T follicular helper cell (primary cell): ENCODE measurements around the gene LTF.

Source experiments
- DNase-seq: peaks from one replicate; pipeline ENCODE4 v3.0.0-alpha.2; 2020; ENCODE audit warnings: low read depth

The LTF gene

DNA sequence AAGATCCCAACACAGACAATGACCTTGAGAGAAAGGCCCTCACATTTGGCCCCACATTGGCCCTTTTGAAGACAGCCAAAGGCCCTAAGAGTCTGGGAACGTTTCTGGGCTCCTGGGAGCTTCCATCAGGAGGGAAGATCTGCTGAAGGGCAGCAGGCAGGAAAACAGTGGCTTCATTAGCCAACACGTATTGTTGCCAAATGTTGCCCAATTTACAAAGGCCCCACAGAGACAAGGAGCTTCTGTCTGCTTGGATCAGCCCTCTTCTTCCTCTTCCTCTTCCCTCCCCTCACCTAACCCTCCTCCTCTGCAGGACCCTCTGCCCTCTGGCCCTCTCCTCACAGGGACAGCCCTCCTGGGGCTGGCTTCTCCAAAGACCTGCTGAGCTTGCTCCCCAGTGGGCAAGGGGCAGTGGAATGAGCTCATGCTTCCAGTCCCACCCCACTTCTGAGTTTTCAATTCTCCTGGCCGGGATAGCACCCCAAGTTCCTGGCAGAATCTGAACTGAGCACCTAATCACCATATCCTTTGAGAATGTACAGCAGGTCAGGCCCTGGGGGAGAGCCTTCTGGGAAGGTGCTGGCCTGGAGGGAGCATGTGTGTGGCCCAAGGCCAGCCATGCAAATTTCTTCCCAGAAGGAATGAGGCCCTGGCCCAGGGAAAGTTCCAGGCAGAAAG is 5.1 kb upstream of the LTF start:
- DNase-seq = no peak

GRCh38 chr3:46468753-46469600 is 4.3 kb upstream of the LTF start:
- no peak for DNase-seq

GRCh38 chr3:46467562-46467961 is 2.9 kb upstream of the LTF start:
- DNase-seq = no peak

- DNase-seq = no peak
These were observed 2.2 kb upstream of the LTF start for GRCh38 chr3:46466871-46467403.

- DNase-seq = no peak
These were observed 1.6 kb upstream of the LTF start for GRCh38 chr3:46466273-46466672.

DNA sequence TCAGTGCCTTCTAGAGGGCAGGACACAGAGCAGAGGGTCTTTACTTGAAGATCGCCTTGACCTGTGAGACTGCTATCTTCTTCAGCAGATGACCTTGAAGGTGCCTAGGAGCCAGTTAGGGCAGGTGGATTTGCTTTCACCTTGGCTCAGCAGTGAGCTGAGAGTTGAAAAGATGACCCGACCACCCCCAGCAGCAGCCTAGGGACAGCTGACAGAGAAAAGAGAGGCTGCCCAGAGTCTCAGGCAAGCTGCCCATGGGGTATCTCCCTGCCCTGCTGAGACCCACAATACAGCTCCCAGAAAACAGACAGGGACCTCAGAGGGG is 453 bp upstream of the LTF start:
- DNase-seq = no peak

GRCh38 chr3:46463868-46464241 is 850 bp downstream of the LTF start:
- DNase-seq = no peak

GRCh38 chr3:46463120-46463867 is 1.4 kb downstream of the LTF start:
- DNase-seq = no peak

- DNase-seq = no peak
These were observed 2.2 kb downstream of the LTF start for GRCh38 chr3:46462511-46462910.

- DNase-seq = no peak
These were observed 2.6 kb downstream of the LTF start for GRCh38 chr3:46462111-46462510.

DNA sequence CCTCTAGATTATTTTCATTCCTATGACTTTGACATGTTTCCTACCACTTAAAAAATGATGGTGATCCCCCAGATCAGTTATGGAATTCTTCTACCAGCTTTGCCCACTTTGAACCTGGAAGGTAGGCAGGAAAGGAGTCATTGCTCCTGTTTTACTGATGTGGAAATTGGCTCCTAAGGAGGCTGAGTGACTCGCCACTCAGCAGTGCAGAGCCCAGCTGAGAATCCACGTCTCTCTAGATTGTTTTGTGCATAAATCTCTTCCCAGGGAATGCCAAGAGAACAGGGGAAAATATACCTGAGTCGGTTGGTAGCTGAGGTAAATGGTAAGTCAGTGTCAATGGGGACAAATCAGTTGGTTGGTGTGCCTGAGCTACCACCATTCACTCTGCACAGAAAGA is 4.7 kb downstream of the LTF start:
- DNase-seq = no peak

GRCh38 chr3:46456118-46456517 is 8.6 kb downstream of the LTF start:
- no peak for DNase-seq

GRCh38 chr3:46455231-46456115 is 9.2 kb downstream of the LTF start:
- no peak for DNase-seq

DNA sequence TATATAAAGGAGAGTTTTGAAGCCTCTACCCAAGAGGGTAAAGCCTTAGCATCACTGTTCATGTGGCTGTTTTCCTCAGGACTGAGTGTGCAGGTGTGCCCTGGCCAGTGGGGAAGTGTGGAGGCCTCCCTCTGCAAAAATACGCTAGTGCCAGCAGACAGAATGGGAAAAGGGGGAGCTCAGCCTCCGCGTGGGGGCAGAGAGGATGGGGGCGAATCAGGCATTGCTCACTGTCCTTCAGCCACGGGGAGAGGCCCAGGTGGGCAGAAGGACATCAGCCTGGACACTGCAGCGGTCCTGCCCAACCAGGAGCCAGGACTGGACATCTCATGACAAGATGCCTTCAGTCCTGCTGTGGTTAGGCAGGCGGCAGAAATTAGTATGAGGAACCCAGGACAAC is 10.1 kb downstream of the LTF start:
- DNase-seq = no peak

DNA sequence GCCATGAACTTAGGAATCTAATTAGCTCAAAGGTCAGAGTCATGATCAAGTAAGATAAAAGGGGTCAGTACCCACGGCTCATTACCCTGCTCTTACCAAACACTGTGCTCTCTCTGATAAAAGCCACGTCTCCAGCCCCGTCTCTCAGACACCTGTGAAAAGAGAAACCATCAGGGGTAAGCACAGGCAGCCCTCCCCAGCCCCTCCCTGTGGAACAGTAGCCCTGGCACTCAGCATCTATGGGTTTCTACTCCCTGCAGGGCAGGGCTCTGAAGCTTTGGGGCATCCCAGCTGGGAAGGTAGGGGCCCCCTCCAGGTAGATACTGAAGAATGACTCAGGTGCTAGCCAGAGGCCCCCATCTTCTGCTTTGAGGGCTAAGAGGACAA is 10.5 kb downstream of the LTF start:
- no peak for DNase-seq

GRCh38 chr3:46453526-46454208 is 11.0 kb downstream of the LTF start:
- no peak for DNase-seq

DNA sequence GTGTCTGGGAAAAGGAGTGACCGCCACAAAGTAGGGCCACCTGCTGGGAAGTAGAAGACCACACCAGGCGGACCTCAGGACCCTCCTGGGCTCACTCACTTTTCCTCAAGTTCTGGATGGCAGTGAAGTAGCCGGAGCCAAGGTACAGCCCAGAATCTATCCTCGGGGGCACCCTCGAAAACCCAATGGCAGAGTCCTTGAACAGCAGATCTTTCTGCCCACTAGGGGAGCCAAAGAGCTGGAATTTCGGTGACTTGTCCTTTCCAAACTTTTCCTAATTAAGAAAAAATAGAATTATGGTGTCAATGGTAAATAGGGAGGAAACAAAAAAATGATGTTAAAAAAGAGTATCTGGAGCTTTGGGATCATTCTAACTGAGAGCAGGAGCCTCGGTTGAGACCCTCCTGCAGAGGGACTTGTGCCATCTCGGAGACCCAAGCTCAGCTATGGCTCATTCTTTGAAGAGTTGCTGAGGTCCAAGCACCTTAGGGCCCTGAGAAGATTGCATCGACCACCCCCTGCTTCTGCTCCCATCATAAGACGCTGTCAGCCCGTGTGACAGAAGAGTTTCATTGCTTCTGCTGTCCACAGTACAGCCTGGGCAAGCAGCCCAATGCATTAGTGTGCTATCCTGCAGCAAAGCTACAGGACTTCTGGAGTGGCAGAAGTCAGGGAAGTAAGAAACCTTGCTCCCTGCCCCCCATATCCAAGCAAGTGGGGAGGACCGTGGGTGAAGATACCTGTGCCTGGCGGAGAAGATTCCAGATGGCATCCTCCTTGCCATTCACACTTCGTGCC is 14.8 kb downstream of the LTF start:
- DNase-seq = no peak

GRCh38 chr3:46448721-46449120 is 16.0 kb downstream of the LTF start:
- DNase-seq = no peak

GRCh38 chr3:46447228-46447985 is 17.3 kb downstream of the LTF start:
- DNase-seq = no peak
